HG03108 (cell line): Measurements from ENCODE around the gene HMOX1.
A peak's percentile ranks its signal among the peaks of the same experiment; 100 is the strongest.

ENCODE experiments used
- ATAC-seq: cut with Tn5 transposase; IDR thresholded peaks from one replicate; pipeline ENCODE4 v1.9.1; 2021; ENCODE audit warnings: moderate library complexity; ENCODE audit not compliant: unreplicated experiment

HMOX1 gene, protein sequence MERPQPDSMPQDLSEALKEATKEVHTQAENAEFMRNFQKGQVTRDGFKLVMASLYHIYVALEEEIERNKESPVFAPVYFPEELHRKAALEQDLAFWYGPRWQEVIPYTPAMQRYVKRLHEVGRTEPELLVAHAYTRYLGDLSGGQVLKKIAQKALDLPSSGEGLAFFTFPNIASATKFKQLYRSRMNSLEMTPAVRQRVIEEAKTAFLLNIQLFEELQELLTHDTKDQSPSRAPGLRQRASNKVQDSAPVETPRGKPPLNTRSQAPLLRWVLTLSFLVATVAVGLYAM

DNA sequence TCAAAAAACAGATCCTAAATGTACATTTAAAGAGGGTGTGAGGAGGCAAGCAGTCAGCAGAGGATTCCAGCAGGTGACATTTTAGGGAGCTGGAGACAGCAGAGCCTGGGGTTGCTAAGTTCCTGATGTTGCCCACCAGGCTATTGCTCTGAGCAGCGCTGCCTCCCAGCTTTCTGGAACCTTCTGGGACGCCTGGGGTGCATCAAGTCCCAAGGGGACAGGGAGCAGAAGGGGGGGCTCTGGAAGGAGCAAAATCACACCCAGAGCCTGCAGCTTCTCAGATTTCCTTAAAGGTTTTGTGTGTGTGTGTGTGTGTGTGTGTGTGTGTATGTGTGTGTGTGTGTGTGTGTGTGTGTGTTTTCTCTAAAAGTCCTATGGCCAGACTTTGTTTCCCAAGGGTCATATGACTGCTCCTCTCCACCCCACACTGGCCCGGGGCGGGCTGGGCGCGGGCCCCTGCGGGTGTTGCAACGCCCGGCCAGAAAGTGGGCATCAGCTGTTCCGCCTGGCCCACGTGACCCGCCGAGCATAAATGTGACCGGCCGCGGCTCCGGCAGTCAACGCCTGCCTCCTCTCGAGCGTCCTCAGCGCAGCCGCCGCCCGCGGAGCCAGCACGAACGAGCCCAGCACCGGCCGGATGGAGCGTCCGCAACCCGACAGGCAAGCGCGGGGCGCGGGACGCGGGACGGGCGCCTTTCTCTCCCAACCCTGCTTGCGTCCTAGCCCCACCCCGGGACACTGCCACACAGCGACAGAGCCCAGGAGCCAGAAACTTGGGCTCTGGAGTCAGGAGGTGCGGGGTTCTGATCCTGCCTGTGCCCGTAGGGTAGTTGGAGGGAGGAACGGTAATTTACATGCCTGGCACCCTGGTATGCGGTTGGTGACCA is at the start of gene HMOX1:
Gene HMOX1, plus strand, starts transcription at position 560 of the 887 bp plus-strand sequence. Its CDS starts 78 bp downstream, at position 638.
- ATAC-seq: peak; percentile 62

DNA sequence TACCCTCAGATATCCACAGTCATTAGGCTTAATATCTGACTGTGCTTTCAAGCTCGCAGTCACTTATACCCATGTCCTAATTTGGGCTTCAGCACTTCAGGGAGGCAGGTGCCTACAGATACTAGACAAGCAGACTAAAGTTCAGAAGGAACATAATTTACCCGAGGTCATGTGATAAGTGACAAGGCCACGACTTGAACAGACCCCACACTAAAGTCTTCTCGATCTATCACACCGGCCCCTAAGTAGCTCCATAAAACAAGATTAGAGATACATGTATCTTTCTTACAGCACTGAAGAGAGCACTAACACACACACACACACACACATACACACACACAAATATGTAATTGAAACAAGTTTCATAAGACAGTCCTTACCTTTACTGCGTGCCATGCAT is 48.6 kb upstream of the HMOX1 start:
- ATAC-seq: no peak

DNA sequence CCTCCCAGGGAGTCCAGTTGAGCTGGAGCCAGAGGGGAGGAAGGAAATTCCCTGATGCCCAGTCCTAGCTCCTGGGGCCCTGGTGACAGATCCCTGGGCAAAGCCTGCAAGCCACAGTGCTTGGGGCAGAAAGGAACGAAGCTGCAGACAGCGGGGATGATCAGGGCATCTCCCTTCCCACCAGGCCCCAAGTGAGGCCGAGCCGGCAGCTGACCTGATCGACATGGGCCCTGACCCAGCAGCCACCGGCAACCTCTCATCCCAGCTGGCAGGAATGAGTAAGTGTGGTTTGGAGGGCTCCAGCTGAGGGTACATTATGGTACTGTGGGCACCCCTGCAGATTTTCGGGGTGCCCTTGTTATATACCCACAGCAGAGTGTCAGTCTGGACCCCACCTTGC is 47.7 kb upstream of the HMOX1 start:
- ATAC-seq: no peak

DNA sequence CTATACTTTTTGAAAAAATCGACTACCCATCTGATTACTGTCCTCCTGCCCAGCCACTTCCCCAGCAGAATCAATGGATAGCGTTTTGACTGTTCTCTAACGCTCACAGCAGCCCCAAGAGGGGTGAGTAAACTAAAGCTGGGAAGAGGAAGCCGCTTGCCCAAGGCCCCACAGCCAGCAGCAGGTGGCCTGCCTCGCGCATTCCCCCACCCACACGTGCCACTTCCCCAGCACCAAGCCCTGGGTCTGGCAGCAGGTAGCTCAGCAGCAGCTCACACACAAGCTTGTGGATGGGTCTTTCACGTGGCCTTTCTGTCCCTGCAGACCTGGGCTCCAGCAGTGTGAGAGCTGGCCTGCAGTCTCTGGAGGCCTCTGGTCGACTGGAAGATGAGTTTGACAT is 46.9 kb upstream of the HMOX1 start:
- no peak for ATAC-seq

DNA sequence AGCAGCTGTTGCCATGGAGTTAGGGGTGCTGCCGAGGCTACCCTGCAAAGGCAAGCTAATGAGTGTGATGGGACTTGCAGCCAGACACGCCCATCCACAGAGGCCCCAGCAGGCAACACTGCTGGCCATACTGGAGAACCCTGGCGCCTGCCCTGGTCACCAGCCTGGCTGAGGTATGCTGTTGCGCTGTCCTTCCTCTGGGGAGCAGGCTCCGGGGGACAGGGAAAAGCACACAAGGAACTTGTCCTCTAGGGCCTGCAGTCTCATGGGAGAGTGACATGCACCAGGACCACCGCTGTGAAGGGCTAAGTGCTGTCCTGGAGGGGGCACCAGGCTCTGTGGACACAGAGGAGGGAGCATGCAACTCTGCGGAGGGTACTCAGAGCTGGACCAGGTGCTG is 45.4 kb upstream of the HMOX1 start:
- no peak for ATAC-seq

DNA sequence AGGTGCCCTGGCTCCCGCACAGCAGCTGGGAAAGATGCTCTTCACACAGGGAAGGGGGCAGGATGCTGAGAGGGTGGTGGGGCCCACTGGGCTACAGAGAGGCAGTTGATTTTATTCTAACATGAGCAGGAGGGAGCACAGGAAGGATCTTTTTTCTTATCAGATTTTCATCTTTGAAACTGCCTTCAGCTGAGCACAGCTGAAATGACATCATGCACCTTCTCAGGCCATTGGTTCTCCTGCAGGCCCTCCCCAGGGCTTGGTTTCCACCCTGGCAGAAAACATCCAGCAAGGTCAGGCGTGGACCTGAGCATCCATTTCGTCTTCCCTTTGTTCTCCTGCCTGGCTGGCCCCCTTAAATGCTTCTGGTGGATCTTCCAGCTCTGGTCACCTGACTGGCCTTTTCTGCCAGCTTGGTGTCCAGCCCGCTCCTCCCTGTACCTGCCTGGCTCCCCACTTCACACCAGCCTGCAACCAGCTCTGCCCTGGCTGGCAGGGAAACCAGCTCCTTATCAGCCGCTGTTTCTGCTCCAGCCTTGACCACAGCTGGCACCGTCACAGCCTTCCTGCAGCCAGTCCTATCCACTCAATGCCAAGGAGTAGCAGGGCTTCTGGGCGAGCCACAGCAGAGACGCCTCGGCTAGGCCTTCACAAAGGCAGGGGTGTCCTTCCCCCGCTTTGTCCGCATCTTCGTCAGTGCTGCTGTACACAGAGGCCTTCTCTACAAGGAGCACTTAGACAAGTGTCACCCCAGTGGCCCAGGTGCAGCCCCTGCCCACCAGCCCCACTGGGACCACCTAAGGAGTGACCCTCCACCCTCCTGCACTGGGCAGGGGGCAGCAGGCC is 44.7 kb upstream of the HMOX1 start:
- ATAC-seq: no peak

DNA sequence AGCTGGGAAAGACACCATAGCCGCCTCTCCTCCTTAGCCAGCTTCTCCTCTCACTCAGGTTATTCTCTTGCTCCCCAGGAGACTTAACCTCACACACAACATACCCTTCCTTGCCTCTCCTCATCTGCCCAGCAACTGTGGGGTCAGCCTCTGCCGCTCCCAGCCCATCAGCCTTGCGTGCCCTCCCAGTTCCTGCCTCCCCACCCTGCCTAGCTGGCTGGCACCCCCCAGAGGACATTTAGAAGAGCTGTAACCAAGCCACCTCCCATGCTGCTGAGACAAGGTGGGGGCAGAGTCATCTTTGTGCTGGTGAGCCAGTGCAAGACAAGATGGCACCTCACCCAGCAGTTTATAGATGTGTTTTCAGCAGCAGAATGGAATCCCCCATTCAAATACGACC is 43.0 kb upstream of the HMOX1 start:
- ATAC-seq: no peak

DNA sequence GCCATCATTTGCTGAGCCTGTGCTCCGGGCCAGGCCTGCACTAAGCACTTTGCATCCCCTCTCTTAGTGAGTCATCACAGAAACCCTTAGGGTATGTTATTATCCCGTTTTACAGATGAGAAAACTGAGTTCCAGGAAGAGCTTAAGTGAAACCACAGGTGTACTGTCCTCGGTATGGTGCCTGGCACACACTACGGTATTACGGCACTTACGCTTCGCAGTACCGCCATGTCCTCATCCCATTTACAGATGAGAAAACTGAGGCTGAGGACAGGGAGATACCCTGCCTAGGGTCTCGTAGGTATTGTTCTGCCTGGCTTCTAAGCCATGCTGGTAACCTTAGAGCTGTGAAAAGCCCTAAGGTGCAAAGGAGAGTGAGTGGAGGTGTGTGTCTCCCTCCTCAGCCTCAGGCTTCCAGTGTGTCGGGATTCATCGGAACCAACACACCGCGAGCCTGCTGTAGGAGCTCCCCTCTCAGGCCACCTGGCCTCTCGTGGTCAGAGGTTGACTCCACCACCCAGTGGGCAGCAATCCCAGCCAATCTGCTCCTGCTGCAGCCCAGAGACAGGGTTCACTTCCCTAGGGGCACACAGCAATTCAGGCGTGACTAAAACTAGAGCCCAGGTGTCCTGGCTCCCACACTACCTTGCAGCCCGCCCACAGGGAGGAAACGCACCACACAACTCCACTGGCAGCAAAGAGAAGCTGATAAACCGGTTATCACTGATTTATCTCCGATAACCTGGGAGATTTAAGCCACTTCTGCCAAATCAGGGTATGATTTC is 39.6 kb upstream of the HMOX1 start:
- no peak for ATAC-seq

DNA sequence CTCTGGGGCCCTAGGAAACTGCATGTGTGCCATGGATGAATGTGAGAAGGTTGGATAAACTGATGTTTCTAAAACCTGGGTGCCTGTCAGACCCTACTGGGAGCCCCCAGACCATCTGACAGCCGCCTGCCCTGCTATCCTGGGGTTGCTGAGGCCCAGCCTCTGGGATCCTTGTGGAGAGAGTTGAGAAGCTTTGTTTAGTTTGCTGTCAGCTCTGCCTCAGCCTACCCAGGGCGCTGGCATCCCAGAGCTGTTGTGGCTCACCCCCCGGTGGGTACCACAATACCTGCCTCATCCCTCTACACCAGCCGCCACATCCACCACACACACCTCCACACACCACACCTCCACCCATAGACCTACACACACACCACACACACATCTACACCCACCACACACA is 38.5 kb upstream of the HMOX1 start:
- ATAC-seq: no peak

DNA sequence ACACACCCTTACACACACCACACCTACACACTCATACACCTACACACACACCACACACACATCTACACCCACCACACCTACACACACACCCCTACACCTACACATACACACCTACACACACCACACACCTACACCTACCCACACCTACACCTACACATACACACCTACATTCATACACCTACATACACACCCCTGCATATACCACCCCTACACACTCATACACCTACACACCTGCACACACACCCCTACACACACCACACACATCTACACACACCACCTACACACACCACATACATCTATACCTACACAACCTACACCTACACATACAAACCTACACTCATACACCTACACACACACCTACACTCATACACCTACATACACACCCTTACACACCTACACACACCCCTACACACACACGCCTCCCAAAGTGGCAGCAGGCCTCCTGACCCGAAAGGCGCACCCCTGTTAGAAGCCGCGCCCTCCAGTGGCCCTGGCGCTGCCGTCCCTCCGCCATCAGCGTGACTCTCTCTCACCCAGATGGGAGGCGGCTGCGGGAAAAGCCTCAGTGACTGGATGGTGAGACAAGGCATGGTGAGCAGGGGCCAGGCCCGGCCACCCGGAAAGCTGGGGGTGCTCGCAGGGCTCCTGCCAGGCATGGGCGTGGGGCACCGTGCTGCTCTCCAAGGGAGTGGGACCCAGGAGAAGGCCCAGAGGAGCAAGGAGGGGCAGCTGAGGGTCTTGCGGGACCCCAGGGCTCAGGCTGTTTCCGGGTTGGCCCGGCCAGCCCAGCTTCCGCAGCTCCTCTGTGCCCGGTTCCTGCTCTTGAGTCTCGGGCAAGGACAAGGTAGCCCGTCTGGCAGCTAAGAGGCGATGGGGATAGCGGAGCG is 37.0 kb upstream of the HMOX1 start:
- no peak for ATAC-seq

DNA sequence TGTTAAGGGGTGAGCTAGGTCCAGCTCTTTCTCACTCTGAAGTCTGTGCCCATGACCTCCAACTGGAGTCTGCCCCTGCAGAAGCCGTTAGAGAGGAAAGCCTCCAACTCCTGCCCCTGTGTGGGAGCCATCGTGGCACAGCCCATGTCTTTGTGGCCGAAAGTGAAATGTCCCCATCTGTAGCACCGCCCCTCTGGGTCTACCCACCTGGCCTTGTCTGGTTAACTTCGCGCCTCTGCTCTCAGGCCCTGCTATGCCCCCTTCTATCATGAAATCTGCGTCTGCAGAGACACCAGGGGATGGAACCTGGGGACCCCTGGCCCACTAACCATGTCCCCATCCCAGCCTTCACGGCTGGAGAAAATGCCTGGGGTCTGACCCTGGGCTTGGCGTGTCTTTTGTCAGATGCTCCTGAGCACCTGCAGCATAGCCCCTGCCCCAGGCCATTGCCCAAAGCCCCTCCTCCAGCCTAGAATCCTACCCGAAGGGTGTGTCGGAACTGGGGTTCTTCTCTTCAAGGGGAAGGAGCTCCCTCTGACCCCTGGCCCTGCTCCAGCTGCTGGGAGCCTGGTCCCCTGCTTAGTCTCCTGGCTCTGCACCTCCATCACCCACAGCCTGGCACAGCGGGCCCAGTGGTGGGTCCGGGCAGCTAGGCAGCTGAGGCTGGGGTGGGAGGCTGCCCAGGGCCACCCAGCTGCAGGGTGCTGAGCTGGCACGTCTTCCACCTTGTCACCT is 35.8 kb upstream of the HMOX1 start:
- no peak for ATAC-seq

DNA sequence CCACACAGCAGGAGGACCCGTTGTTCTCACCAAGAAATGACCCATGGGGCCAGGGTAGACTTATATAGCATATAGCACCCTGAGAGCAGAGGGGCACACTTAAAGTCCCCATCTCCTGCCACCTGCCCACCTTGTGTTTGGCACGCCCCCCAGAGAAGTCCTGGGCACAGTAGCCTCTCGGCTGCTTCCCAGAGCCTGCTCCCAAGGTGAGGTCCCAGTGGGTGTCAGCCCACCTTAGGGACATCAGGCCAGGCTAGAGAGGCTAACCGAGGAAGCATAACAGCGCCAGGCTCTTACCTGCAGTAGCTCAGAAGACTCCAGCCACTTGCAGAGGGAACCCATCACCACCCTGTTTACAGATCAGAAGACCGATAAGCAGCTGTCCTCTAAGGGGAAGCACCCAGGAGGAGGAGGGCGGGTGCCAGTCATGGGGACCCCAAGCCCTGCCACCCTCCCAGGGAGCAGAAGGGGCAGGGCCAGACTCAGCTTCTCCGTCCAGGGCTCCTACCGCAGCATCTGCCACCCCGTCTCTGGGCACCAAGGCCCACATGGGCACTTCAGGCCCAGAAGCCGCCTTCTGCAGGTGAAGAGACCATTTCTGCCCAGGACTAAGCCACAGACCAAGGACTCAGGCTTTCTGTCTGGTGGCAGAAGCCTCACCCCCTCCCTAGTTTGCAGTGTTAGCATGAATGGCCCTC is 34.9 kb upstream of the HMOX1 start:
- ATAC-seq: no peak

DNA sequence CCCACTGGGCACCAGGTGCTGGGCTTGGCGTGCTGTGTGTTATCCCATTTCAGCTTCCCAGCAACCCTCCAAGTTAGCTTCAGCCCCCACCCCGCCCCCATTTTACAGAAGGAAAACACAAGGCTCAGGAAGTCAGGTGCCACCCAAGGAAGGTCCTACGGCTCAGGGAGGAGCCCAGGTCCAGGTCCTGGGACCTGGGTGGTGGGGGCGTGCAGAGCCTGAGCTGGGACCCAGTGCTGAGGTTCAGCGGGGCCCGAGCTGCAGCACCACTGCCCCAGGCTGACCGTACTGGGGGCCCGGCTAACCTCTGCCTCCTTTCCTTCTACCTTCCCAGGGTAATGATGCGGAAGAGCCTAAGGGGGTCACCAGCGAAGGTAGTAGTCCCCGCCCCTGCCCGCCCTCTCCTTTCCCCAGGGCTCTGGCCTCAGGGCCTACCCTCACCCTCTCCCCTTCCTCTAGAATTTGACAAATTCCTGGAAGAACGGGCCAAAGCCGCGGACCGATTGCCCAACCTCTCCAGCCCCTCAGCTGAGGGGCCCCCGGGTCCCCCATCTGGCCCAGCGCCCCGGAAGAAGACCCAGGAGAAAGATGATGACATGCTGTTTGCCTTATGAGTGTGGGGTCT is 34.2 kb upstream of the HMOX1 start:
- no peak for ATAC-seq

DNA sequence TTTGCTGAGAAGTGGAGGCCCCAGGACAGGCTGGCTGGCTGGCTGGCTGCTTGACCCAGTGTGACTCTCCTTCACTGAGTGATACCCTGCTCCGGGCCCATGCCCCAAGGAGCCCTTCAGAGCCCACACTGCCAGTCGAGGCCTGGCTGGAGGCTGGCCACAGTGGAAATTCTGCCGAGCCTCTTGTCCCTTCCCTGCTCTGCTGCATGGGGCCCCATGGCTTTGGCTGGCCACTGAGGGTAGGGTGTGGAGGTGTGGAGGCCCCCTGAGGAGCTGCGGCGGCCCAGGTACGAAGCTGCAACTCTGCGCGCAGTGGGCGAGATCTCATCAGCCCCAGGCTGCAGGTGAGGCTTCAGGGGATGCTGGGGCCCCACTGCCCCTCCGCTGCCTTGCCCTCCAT is 33.4 kb upstream of the HMOX1 start:
- ATAC-seq: no peak

DNA sequence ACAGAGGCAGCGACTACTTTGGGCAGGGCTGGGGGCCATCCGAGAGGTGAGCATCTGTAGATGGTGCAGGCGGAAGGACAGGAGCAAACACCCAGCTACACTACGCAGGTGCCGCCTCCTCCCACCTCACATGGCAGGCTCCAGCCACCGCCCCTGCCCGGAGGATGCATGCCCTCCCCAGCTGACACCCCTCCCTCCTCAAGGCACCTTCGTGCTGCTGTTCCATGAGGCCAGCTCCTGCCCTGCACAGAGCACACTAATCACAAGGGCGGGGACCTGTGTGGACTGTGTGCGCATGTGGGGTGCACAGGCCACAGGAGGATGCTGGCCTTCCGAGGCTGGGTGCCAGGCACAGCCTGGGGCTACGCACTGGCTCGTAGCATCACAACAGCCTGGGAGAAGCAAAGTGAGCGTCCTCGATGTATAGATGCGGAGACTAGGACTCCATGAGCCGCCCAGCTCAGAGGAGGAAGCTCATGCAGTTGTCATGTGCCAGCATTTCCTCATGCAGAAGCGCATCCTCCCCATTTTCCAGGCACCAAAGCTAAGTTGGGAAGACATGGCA is 32.8 kb upstream of the HMOX1 start:
- no peak for ATAC-seq

DNA sequence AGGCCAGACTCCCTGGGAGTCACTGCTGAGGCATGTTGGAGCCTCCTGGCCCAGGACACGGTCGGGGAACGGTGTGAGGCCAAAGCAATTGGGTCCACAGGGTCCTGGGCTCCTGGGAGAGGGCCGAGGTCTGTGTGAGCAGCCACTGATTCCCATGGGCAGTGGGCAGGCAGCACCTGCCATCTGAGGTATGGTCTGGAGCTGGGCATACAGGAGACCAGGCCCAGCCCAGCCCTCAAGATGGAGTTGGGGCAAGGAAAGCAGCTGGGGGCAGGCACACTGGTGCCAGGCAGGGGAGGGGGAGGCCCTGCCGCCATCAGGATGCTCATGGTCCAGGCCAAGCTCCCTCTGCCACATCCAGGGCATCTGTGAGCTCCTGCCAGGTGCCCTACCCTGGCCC is 32.2 kb upstream of the HMOX1 start:
- ATAC-seq: no peak

DNA sequence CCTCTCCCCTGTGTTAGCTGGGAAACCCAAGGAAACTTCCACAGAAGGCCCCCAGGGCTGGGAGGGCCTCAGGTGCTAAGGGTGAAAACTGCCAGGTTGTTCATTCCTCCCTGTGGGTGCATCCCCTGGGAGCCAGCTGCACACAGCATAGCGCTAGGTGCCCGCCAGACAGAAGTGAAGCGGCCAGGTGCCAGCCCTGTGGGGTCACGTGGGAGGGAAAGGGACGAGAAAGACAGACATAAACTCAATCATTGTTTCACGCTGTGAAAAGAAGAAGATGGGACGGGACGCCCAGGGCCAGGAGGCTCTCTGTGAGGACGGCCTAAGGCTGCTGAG is 31.6 kb upstream of the HMOX1 start:
- ATAC-seq: no peak
